A673 (cell line): ENCODE data around the gene GLYR1. TPM values are rescaled to one million over a fixed set of nuclear protein-coding genes. Genes with fewer than 3 reads are reported as not detected.

Source experiments
- BruUV-seq: library from RNA; stranded (reverse); fragments of 400-500 nt; replicated peaks from 2 replicates; lab custom pipeline; 2021; lab: Mats Ljungman, UMichigan
- CTCF ChIA-PET: fragments of 300-600 bp; sonication (Branson Sonifier 250); formaldehyde crosslinking; loops from one replicate; lab custom pipeline; 2022; ENCODE audit warnings: antibody characterized with exemption; lab: Charles Lee
- POLR2A ChIA-PET: fragments of 300-600 bp; sonication (Branson Sonifier 250); formaldehyde crosslinking; loops from one replicate; lab custom pipeline; 2022; ENCODE audit warnings: antibody characterized with exemption; ENCODE audit not compliant: low non-redundant PET; lab: Charles Lee
- DNase-seq: peaks from one replicate; pipeline ENCODE4 v3.0.0-alpha.2; 2015; ENCODE audit warnings: low spot score
- H3K27ac ChIP-seq: fragments of 200-600 bp; sonication (generic); 2 replicates; pipeline ENCODE4 v1.5.1; 2016; ENCODE audit warnings: mixed run types, low read depth, mild to moderate bottlenecking, mixed read lengths, antibody characterized with exemption, low read length; ENCODE audit not compliant: poor library complexity, severe bottlenecking
- H3K27me3 ChIP-seq: fragments of 200-600 bp; sonication (generic); replicated peaks from 2 replicates; pipeline ENCODE4 v1.6.1; 2017; ENCODE audit warnings: mixed run types, low read depth, mild to moderate bottlenecking, mixed read lengths, antibody characterized with exemption, low read length; ENCODE audit not compliant: insufficient read depth, poor library complexity
- H3K36me3 ChIP-seq: fragments of 200-600 bp; sonication (generic); 2 replicates; pipeline ENCODE4 v1.6.1; 2016; ENCODE audit warnings: mixed run types, mild to moderate bottlenecking, mixed read lengths, antibody characterized with exemption, low read length; ENCODE audit not compliant: insufficient read depth, poor library complexity, severe bottlenecking
- H3K4me1 ChIP-seq: fragments of 200-600 bp; sonication (generic); 2 replicates; pipeline ENCODE4 v1.6.1; 2017; ENCODE audit warnings: mixed run types, mild to moderate bottlenecking, mixed read lengths, antibody characterized with exemption, low read length; ENCODE audit not compliant: insufficient read depth, poor library complexity, severe bottlenecking
- H3K4me3 ChIP-seq: fragments of 200-600 bp; sonication (generic); 2 replicates; pipeline ENCODE4 v1.5.1; 2016; ENCODE audit warnings: low read depth, mixed run types, mild to moderate bottlenecking, mixed read lengths, low read length; ENCODE audit not compliant: poor library complexity, severe bottlenecking
- H3K9me3 ChIP-seq: fragments of 200-600 bp; sonication (generic); 2 replicates; pipeline ENCODE4 v1.6.1; 2016; ENCODE audit warnings: mixed run types, low read depth, mild to moderate bottlenecking, mixed read lengths, antibody characterized with exemption, low read length; ENCODE audit not compliant: poor library complexity, severe bottlenecking
- EZH2 ChIP-seq: fragments of 200-600 bp; sonication (generic); IDR thresholded peaks from 2 replicates; pipeline ENCODE4 v1.6.1; 2017; ENCODE audit warnings: borderline replicate concordance, low read depth, mild to moderate bottlenecking, mixed read lengths, antibody characterized with exemption, low read length; ENCODE audit not compliant: poor library complexity, severe bottlenecking
- intact Hi-C: fragments of 100-400 bp; cut with micrococcal nuclease; formaldehyde crosslinking; loops from one replicate; pipeline ENCODE4 v1.10.0; 2022; ENCODE audit not compliant: unreplicated experiment
- total RNA-seq: library from RNA; stranded (reverse); gene quantifications from 2 replicates; pipeline ENCODE4 v1.2.3, GENCODE V29; 2021
- TF ChIP-seq, protein P1 (sequence below): fragments of 300-800, 200-600 bp; sonication (generic); conservative IDR thresholded peaks from 2 replicates; pipeline ENCODE4 v1.5.1; 2017; ENCODE audit warnings: low read depth, mild to moderate bottlenecking, antibody characterized with exemption, low read length, moderate library complexity, mixed read lengths

The GLYR1 gene
- total RNA-seq, 1 experiment from 2014 or later: 128 TPM

DNA sequence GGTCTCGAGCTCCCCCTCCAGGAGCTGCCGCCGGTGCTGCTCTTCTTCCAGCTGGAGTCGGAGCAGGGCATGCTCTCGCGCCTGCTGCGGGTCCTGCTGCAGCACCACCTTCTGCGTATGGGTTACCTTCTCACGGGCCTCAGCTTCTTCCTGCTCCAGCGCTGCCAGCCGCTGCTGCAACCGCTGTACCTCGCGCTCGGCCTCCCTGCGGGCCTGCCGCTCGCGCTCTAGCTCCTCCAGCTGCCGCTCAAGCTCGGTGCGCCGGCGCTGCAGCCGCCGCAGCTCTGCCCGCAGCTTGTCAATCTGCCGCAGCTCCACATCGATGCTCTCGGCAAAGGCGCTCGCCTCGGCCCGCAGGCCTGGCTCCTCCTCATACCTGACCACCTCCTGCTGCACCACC is 37.1 kb upstream of the GLYR1 start:
- intact Hi-C loops: no loop called here
- no peaks in the 10 kb centered on the region for H3K4me1 ChIP-seq
- TF ChIP-seq, protein P1, sequence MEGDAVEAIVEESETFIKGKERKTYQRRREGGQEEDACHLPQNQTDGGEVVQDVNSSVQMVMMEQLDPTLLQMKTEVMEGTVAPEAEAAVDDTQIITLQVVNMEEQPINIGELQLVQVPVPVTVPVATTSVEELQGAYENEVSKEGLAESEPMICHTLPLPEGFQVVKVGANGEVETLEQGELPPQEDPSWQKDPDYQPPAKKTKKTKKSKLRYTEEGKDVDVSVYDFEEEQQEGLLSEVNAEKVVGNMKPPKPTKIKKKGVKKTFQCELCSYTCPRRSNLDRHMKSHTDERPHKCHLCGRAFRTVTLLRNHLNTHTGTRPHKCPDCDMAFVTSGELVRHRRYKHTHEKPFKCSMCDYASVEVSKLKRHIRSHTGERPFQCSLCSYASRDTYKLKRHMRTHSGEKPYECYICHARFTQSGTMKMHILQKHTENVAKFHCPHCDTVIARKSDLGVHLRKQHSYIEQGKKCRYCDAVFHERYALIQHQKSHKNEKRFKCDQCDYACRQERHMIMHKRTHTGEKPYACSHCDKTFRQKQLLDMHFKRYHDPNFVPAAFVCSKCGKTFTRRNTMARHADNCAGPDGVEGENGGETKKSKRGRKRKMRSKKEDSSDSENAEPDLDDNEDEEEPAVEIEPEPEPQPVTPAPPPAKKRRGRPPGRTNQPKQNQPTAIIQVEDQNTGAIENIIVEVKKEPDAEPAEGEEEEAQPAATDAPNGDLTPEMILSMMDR: no peak
- TF ChIP-seq EZH2: no peak
- peaks cover 32% of the 10 kb centered on the region for H3K36me3 ChIP-seq
- POLR2A ChIA-PET: no interaction called here
- no TSS peak for BruUV-seq
- no peaks in the 10 kb centered on the region for H3K9me3 ChIP-seq
- DNase-seq: no peak
- CTCF ChIA-PET: no interaction called here
- no peaks in the 10 kb centered on the region for H3K27me3 ChIP-seq
- H3K27ac ChIP-seq: no peak overlapping the region
- no peak overlapping the region for H3K4me3 ChIP-seq

DNA sequence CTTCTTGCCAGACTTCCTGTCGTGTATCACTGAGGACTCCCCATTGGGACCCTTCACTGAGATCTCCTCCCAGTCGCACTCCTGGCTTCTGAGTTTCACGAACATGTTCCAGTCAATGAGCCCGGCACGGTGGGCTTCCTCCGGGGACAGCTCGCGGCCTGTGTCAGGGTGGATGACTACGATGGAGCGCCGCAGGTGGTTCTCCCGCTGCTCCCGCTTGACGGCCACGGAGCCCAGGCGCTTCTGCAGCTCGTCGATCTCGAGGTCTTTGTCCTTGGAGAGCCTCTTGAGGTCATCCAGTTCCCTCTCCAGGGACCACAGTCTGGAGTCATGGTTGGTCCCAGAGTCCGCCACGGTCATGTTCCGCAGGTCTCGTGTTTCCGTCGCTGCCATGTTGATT is 36.4 kb upstream of the GLYR1 start:
- DNase-seq: no peak
- Histone ChIP-seq H3K36me3 (peaks cover 38% of the 10 kb centered on the region), H3K4me1 (no peaks in the 10 kb centered on the region), H3K9me3 (no peaks in the 10 kb centered on the region), H3K27me3 (no peaks in the 10 kb centered on the region), H3K4me3 (no peak overlapping the region), H3K27ac (no peak overlapping the region)
- no TSS peak for BruUV-seq
- ChIA-PET CTCF (no interaction called here), POLR2A (no interaction called here)
- TF ChIP-seq EZH2: no peak
- TF ChIP-seq, protein P1: no peak
- intact Hi-C loops: no loop called here

DNA sequence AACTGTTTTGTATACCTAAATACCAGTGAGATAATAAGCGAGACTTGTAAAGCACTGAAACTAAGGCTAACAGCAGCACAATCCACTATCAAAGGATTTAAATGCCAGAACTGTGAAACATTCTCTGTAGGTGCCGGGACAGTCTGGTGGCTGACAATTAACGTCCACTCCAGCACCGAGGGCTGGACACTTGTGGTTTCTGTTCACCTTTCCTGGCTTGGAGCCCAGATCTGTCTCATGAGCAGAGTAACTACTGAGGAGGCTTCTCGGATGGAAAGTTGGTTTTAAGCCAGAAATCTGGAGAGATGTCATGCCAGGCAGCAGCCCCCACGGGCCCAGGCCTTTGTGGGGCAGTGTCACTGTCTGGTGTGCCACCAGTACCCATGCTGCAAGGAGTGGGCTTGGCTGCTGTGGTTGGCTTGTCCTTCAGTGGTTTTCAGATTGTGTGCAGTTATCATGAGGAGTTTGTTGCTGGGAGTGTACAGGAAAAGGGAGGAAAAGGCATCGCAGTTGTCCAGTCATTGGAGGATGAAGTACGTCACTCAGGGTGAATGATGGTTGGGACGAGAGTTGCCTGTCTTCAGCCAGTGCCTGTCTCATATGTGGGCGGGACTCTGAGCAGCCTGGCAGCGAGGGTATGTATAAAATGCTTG is 35.7 kb upstream of the GLYR1 start:
- intact Hi-C loops: no loop called here
- no peaks in the 10 kb centered on the region for H3K27me3 ChIP-seq
- no TSS peak for BruUV-seq
- no peak overlapping the region for H3K4me3 ChIP-seq
- H3K36me3 ChIP-seq: peaks cover 45% of the 10 kb centered on the region
- TF ChIP-seq EZH2: no peak
- TF ChIP-seq, protein P1: no peak
- no peaks in the 10 kb centered on the region for H3K4me1 ChIP-seq
- POLR2A ChIA-PET: no interaction called here
- no peak for DNase-seq
- H3K9me3 ChIP-seq: no peaks in the 10 kb centered on the region
- H3K27ac ChIP-seq: no peak overlapping the region
- CTCF ChIA-PET: no interaction called here
